ENCODE measurements around the gene HIVEP1.

DNA sequence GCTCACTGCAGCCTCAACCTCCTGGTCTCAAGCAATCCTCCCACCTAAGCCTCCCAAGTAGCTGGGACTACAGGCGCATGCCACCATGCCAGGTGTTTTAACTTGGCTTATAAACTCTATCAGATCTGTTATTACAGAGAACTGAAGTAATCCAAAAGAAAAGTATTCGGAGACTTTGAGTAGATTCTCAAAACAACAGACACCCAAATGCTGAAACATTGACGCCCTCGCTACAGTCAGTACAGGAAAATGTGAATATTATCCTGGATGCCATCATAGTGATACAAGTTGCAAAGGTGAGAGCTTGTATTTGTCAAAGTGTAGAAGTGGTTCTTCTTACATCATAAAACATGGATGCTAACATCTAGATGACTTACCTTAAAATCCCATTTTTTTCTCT lies 169.4 kb downstream of the HIVEP1 start:
- no peak for TF ChIP-seq POLR2A (IDR thresholded peaks at IDR 0.05)
- TF ChIP-seq CTCF (IDR thresholded peaks at IDR 0.05): no peak

All from Peyer's patch (tissue), 4 donors.